Stimulated activated CD4-positive, alpha-beta T cell treated with anti-CD3 and anti-CD28 coated beads, TNF-alpha, amount 100 ng/mL, for 1 hour (primary cell): ENCODE measurements around the gene EIF3K.

Experiments used
- DNase-seq, 3 donors: peaks; one replicate each; pipeline ENCODE4 v3.0.0-alpha.2; 2020; ENCODE audit warnings: low read depth in 3 of 3, low spot score in 1 of 3

Gene EIF3K

GRCh38 chr19:38648769-38649304 is 29.8 kb downstream of the EIF3K start:
- no peak for DNase-seq

- no peak for DNase-seq
These were observed 30.6 kb downstream of the EIF3K start for GRCh38 chr19:38649305-38650171.

- DNase-seq: no peak
These were observed 31.3 kb downstream of the EIF3K start for GRCh38 chr19:38650172-38650775.

- no peak for DNase-seq
These were observed 32.1 kb downstream of the EIF3K start for GRCh38 chr19:38650911-38651584.

- DNase-seq: no peak
These were observed 34.1 kb downstream of the EIF3K start for GRCh38 chr19:38653028-38653571.

GRCh38 chr19:38654628-38655055 is 35.7 kb downstream of the EIF3K start:
- no peak for DNase-seq

- DNase-seq: no peak
These were observed 36.3 kb downstream of the EIF3K start for GRCh38 chr19:38655148-38655824.

GRCh38 chr19:38656171-38656981 is 37.4 kb downstream of the EIF3K start:
- DNase-seq: peak in 1 of 3 donors; percentile 13

- no peak for DNase-seq
These were observed 38.7 kb downstream of the EIF3K start for GRCh38 chr19:38657633-38658222.

GRCh38 chr19:38658462-38659306 is 39.7 kb downstream of the EIF3K start:
- DNase-seq: no peak

GRCh38 chr19:38660724-38661123 is 41.7 kb downstream of the EIF3K start:
- DNase-seq: no peak

GRCh38 chr19:38661136-38661535 is 42.1 kb downstream of the EIF3K start:
- DNase-seq: no peak

- no peak for DNase-seq
These were observed 43.0 kb downstream of the EIF3K start for GRCh38 chr19:38661996-38662395.

GRCh38 chr19:38662537-38663155 is 43.7 kb downstream of the EIF3K start:
- no peak for DNase-seq

GRCh38 chr19:38663156-38663651 is 44.2 kb downstream of the EIF3K start:
- DNase-seq: no peak

GRCh38 chr19:38663957-38664502 is 45.0 kb downstream of the EIF3K start:
- DNase-seq: no peak

GRCh38 chr19:38664503-38665211 is 45.7 kb downstream of the EIF3K start:
- no peak for DNase-seq
